Fibroblast of lung (primary cell): ENCODE data around the gene SNX13. TPM values are rescaled to one million over a fixed set of nuclear protein-coding genes. Genes with fewer than 3 reads are reported as not detected.

Source experiments
- DNase-seq, 2 donors: peaks; one replicate each; pipeline versions ENCODE4 v3.0.0 to v3.0.0-alpha.2; 2010; ENCODE audit warnings: low read depth in 2 of 2
- H2AFZ ChIP-seq: 2 replicates; pipeline ENCODE4 v1.5.1; 2012; ENCODE audit warnings: low read length, control low read depth, inconsistent platforms
- H3K27ac ChIP-seq: 2 replicates; pipeline ENCODE4 v1.5.1; 2011; ENCODE audit warnings: low read length, control low read depth; ENCODE audit not compliant: insufficient read depth
- H3K27me3 ChIP-seq: 2 replicates; pipeline ENCODE4 v1.5.1; 2011; ENCODE audit warnings: mild to moderate bottlenecking, low read length; ENCODE audit not compliant: control insufficient read depth, insufficient read depth
- H3K36me3 ChIP-seq: 2 replicates; pipeline ENCODE4 v1.5.1; 2011; ENCODE audit warnings: low read length; ENCODE audit not compliant: control insufficient read depth, insufficient read depth
- H3K4me1 ChIP-seq: 2 replicates; pipeline ENCODE4 v1.5.1; 2011; ENCODE audit warnings: low read length; ENCODE audit not compliant: control insufficient read depth, insufficient read depth; ENCODE audit errors: extremely low read depth
- H3K4me2 ChIP-seq: 2 replicates; pipeline ENCODE4 v1.5.1; 2011; ENCODE audit warnings: low read length, control low read depth; ENCODE audit not compliant: insufficient read depth; ENCODE audit errors: extremely low read depth
- H3K4me3 ChIP-seq, 4 experiments: fragments of 200-600 bp in 1 of 4; sonication (generic) in 1 of 4; replicated peaks in 1 of 4; 2 replicates each; pipeline ENCODE4 v1.5.1; 2011 to 2016; ENCODE audit warnings: low read length in 4 of 4, low read depth in 3 of 4, mild to moderate bottlenecking in 3 of 4, control low read depth in 2 of 4, inconsistent platforms in 1 of 4, mixed read lengths in 1 of 4; ENCODE audit not compliant: insufficient read depth in 1 of 4; ENCODE audit errors: control extremely low read depth in 1 of 4
- H3K79me2 ChIP-seq: 2 replicates; pipeline ENCODE4 v1.5.1; 2012; ENCODE audit warnings: mild to moderate bottlenecking, low read length, inconsistent platforms; ENCODE audit not compliant: control insufficient read depth, insufficient read depth
- H3K9ac ChIP-seq: 2 replicates; pipeline ENCODE4 v1.5.1; 2011; ENCODE audit warnings: mild to moderate bottlenecking, low read length, control low read depth; ENCODE audit not compliant: insufficient read depth
- H3K9me3 ChIP-seq: 2 replicates; pipeline ENCODE4 v1.5.1; 2012; ENCODE audit warnings: low read depth, low read length; ENCODE audit not compliant: control insufficient read depth, insufficient read depth
- H4K20me1 ChIP-seq: 2 replicates; pipeline ENCODE4 v1.5.1; 2011; ENCODE audit warnings: low read length; ENCODE audit not compliant: control insufficient read depth, insufficient read depth; ENCODE audit errors: extremely low read depth
- EZH2 ChIP-seq: IDR thresholded peaks from 2 replicates; pipeline ENCODE4 v1.5.1; 2012; ENCODE audit warnings: low read length, control low read depth, mild to moderate bottlenecking; ENCODE audit errors: missing control alignments
- polyA plus RNA-seq, 2 donors: library from polyadenylated mRNA; depleted of rRNA in 1 of 2; stranded (reverse) in 1 of 2; unstranded in 1 of 2; fragments of >200 nt; gene quantifications; 2 replicates each; pipeline ENCODE4 v1.2.1, GENCODE V29; 2011 to 2012; ENCODE audit warnings: missing spikeins in 1 of 2
- total RNA-seq: library from RNA; depleted of rRNA; stranded (reverse); fragments of >200 nt; gene quantifications from 2 replicates; pipeline ENCODE4 v1.2.1, GENCODE V29; 2014
- TF ChIP-seq, protein P1 (sequence below), 2 donors: IDR thresholded peaks in 1 of 2; conservative IDR thresholded peaks in 1 of 2; 1 replicate in 1 of 2; 2 replicates in 1 of 2; pipeline ENCODE4 v1.5.1; 2011 to 2012; ENCODE audit warnings: low read length in 2 of 2, control low read depth in 1 of 2, inconsistent platforms in 1 of 2, low read depth in 1 of 2, mild to moderate bottlenecking in 1 of 2

SNX13 gene
- total and polyA plus RNA-seq, 2 donors (not counting 1 experiment from before 2014, with no cell fraction given), result 36.0 to 42.9 TPM

DNA sequence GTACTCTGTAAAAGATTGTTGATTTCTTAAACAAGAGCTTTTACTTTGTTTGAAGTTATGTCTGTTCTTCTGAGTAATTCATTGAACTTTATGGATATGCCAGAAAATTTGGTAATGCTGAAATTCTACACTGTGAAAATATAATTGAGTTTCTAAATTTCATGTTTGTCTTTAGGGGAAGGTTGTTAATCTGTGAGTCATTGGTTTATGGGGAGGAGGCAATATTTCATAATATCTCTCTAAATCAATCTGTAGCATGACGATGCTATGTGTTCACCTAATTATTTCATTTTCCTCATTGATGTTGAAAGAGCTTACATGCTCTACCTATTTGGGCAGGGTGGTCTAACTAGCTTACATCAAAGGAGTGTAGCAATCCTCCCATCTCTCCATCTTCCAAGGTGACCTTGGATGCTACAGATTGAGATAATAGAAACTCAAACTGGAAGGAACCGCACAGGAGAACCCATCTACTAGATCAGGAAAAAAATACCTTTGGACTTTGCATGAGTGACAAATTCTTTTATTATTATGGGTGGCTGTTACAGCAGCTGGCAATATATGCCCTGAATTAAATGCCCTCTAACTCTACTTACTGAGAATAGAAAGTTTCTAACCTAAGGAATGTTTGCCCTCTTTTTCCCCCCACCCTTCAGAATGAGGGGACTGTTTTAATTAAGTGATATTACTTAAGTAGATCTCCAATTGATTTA, 8.4 kb upstream of the SNX13 start:
- DNase-seq, result peak in 1 of 2 donors; percentile 67
- Histone ChIP-seq H3K4me3 (no peak overlapping the region), H2AFZ (no peak overlapping the region), H3K79me2 (no peaks in the 10 kb centered on the region), H3K27ac (no peak overlapping the region), H3K9ac (no peak overlapping the region), H3K4me1 (no peaks in the 10 kb centered on the region), H3K4me2 (no peak overlapping the region), H4K20me1 (no peaks in the 10 kb centered on the region), H3K27me3 (no peaks in the 10 kb centered on the region), H3K9me3 (no peaks in the 10 kb centered on the region), H3K36me3 (no peaks in the 10 kb centered on the region)
- TF ChIP-seq EZH2, result no peak
- TF ChIP-seq, protein P1, sequence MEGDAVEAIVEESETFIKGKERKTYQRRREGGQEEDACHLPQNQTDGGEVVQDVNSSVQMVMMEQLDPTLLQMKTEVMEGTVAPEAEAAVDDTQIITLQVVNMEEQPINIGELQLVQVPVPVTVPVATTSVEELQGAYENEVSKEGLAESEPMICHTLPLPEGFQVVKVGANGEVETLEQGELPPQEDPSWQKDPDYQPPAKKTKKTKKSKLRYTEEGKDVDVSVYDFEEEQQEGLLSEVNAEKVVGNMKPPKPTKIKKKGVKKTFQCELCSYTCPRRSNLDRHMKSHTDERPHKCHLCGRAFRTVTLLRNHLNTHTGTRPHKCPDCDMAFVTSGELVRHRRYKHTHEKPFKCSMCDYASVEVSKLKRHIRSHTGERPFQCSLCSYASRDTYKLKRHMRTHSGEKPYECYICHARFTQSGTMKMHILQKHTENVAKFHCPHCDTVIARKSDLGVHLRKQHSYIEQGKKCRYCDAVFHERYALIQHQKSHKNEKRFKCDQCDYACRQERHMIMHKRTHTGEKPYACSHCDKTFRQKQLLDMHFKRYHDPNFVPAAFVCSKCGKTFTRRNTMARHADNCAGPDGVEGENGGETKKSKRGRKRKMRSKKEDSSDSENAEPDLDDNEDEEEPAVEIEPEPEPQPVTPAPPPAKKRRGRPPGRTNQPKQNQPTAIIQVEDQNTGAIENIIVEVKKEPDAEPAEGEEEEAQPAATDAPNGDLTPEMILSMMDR (conservative IDR thresholded peaks at IDR 0.05 in 1 of 2, IDR thresholded peaks at IDR 0.05 in 1 of 2; ENCODE audit: low read depth in 1 of 2, low read length in 2 of 2), result no peak

DNA sequence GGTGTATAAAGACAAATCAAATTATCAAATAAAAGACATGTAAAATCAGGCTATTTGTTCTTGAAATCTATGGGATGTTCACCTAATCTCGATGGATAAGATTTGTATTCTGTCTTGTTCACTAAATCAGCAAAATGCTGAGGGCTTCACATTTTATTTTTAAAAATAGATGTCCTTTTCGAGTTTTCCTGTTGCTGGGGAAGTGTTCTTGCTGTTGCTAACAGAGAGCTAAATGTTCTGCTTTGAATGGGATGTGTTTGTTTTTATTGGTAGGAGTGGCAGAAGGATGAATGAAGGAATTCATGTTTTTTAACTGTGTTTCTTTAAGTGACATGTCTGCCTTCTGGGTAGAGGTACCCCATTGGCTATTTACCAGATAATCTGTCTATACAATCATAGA, 7.3 kb upstream of the SNX13 start:
- Histone ChIP-seq H3K79me2 (no peaks in the 10 kb centered on the region), H3K27me3 (no peaks in the 10 kb centered on the region), H4K20me1 (no peaks in the 10 kb centered on the region), H3K4me3 (no peak overlapping the region), H3K27ac (no peak overlapping the region), H3K36me3 (no peaks in the 10 kb centered on the region), H2AFZ (no peak overlapping the region), H3K9me3 (no peaks in the 10 kb centered on the region), H3K4me1 (no peaks in the 10 kb centered on the region), H3K9ac (no peak overlapping the region), H3K4me2 (no peak overlapping the region)
- TF ChIP-seq, protein P1 (conservative IDR thresholded peaks at IDR 0.05 in 1 of 2, IDR thresholded peaks at IDR 0.05 in 1 of 2; ENCODE audit: low read depth in 1 of 2, low read length in 2 of 2), result no peak
- TF ChIP-seq EZH2, result no peak
- DNase-seq, result no peak

DNA sequence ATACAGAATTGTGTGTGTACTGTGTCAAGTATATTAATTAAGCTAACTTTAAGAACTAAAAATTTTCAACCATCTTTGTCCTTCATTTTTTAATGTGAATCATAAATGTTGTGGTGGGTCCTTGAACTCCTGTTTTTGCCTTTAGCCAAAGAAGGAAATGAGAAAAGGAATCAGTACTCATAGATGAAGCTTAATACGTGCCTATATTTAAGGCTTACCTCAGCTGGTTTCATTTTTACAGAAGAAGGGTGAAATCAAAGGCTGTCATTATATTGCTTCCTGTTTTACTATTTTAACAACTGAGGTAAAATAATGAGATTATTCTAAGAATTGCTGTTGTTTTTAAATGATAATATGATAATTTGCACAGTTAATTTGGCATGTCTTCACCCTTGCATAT, 6.3 kb upstream of the SNX13 start:
- DNase-seq, result no peak
- no peaks in the 10 kb centered on the region for H3K27me3 ChIP-seq

More for the DNA sequence above, 6.3 kb upstream of the SNX13 start:
- no peak overlapping the region for H3K9ac ChIP-seq
- H4K20me1 ChIP-seq, result no peaks in the 10 kb centered on the region
- H3K36me3 ChIP-seq, result no peaks in the 10 kb centered on the region
- no peaks in the 10 kb centered on the region for H3K9me3 ChIP-seq
- no peak overlapping the region for H3K27ac ChIP-seq
- H3K4me1 ChIP-seq, result no peaks in the 10 kb centered on the region
- H3K79me2 ChIP-seq, result no peaks in the 10 kb centered on the region
- no peak overlapping the region for H2AFZ ChIP-seq
- H3K4me3 ChIP-seq, result no peak overlapping the region
- TF ChIP-seq, protein P1 (conservative IDR thresholded peaks at IDR 0.05 in 1 of 2, IDR thresholded peaks at IDR 0.05 in 1 of 2; ENCODE audit: low read depth in 1 of 2, low read length in 2 of 2), result no peak
- peak overlapping the region; percentile 15 for H3K4me2 ChIP-seq
